GM13976 (cell line): Measurements from ENCODE around the gene IAH1.
A peak's percentile ranks its signal among the peaks of the same experiment; 100 is the strongest.

ENCODE experiments used
- DNase-seq: peaks from one replicate; pipeline ENCODE4 v3.0.0; 2012; ENCODE audit warnings: low spot score
- CTCF ChIP-seq: IDR thresholded peaks from 2 replicates; pipeline ENCODE4 v1.5.1; 2012; ENCODE audit warnings: borderline replicate concordance, mild to moderate bottlenecking; ENCODE audit not compliant: insufficient read depth; ENCODE audit errors: extremely low read depth, missing control alignments, control extremely low read depth
- in situ Hi-C: fragments of 300-500 bp; cut with MboI; formaldehyde crosslinking; loops from one replicate; pipeline ENCODE4 v1.12.0; 2022; ENCODE audit warnings: low sequenced_read_pairs, mixed read lengths, inconsistent platforms; ENCODE audit not compliant: unreplicated experiment

Gene IAH1

GRCh38 chr2:9517118-9517782, 42.9 kb downstream of the IAH1 start:
- DNase-seq, result no peak
- in situ Hi-C loops, result no loop called here
- no peak for TF ChIP-seq CTCF

GRCh38 chr2:9518163-9518562, 43.8 kb downstream of the IAH1 start:
- in situ Hi-C loops, result no loop called here
- DNase-seq, result no peak
- TF ChIP-seq CTCF, result peak; percentile 3

GRCh38 chr2:9518780-9519179, 44.4 kb downstream of the IAH1 start:
- DNase-seq, result no peak
- no peak for TF ChIP-seq CTCF
- in situ Hi-C loops, result no loop called here

DNA sequence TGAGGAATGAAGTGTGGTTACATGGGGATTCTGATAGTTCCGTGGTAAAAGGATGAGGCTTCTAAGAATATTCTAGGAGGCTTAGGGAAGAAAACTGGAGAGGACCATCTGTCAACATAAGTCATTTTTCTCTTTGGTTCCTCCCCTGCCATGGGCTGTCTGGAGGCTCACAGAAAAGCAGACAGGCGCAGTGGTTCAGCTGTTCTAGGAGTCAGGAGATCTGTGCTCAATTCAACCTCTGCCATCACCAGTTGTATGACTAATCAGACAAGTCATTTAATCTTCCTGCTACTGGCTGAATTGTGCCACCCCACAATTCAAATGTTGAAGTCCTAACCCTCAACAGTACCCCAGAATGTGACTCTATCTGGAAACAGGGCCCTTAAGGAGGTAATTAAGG, 44.9 kb downstream of the IAH1 start:
- in situ Hi-C loops, result no loop called here
- no peak for DNase-seq
- no peak for TF ChIP-seq CTCF

- in situ Hi-C loops, result no loop called here
- no peak for TF ChIP-seq CTCF
- DNase-seq, result no peak
Observed at GRCh38 chr2:9524291-9524690, 49.9 kb downstream of the IAH1 start.

DNA sequence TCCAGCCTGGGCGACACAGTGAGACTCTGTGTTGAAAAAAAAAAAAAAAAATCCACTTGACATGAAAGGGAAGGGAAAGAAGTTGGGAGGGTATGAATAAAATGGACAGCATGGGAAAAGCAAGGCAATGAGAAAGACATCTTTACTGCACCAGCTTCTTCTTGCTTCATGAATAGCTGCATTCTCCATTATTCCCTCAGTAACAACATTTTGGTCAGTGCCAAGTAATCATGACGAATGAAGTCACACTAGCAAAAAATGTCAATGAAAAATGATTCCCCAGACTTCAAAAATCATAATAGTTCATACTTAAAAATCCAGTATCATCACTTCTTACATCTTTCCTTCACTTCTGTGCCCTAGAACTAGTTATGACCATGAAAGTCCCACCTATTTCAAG, 50.9 kb downstream of the IAH1 start:
- in situ Hi-C loops, result no loop called here
- TF ChIP-seq CTCF, result no peak
- DNase-seq, result no peak
